ENCODE data around the gene CNDP1. TPM values are rescaled to one million over a fixed set of nuclear protein-coding genes. Genes with fewer than 3 reads are reported as not detected.

The CNDP1 gene
- polyA plus RNA-seq, 1 of the 3 experiments (the other 2 are of a cell fraction) = not detected

- Histone ChIP-seq H3K9ac (no peak overlapping the region), H3K36me3 (replicated peaks in 1 of 2; ENCODE audit: control insufficient read depth in 1 of 2, insufficient read depth in 2 of 2, low read length in 1 of 2) (peaks cover 4 to 20% of the 10 kb centered on the region in 2 experiments), H2AFZ (ENCODE audit: low read depth) (no peak overlapping the region), H3K4me3 (ENCODE audit: low read depth in 2 of 2, low read length in 1 of 2) (no peak overlapping the region), H3K9me2 (no peaks in the 10 kb centered on the region), H4K20me1 (ENCODE audit: insufficient read depth) (no peaks in the 10 kb centered on the region), H3K27ac (ENCODE audit: low read depth in 2 of 2, low read length in 1 of 2) (no peak overlapping the region), H3K27me3 (ENCODE audit: insufficient read depth) (0 out of 2 replicates have a peak, but pooled peaks cover 6% of the 10 kb centered on the region), H3F3A (replicated peaks; ENCODE audit: insufficient read depth) (no peaks in the 10 kb centered on the region), H3K4me2 (no peak overlapping the region), H3K79me2 (ENCODE audit: insufficient read depth) (no peaks in the 10 kb centered on the region), H3K4me1 (ENCODE audit: control insufficient read depth in 1 of 2, insufficient read depth in 2 of 2, low read depth in 1 of 2, low read length in 1 of 2) (no peaks in the 10 kb centered on the region), H3K9me3 (no peaks in the 10 kb centered on the region)
- TF ChIP-seq RXRA (IDR thresholded peaks at IDR 0.05; ENCODE audit: borderline replicate concordance, low read depth) (no peak), SIN3A (IDR thresholded peaks at IDR 0.05; ENCODE audit: borderline replicate concordance, low read depth, low read length) (no peak), FOSL2 (IDR thresholded peaks at IDR 0.05; ENCODE audit: borderline replicate concordance, low read depth) (no peak), NRF1 (IDR thresholded peaks at IDR 0.05; ENCODE audit: low read depth, low read length) (no peak), MXI1 (IDR thresholded peaks at IDR 0.05; ENCODE audit: low read depth, low read length) (no peak), FOXM1 (IDR thresholded peaks at IDR 0.05; ENCODE audit: low read depth) (no peak), YY1 (IDR thresholded peaks at IDR 0.05; ENCODE audit: low read depth) (no peak), FOXJ3 (CRISPR knock-in tag; IDR thresholded peaks at IDR 0.05) (no peak), CHD2 (IDR thresholded peaks at IDR 0.05; ENCODE audit: low read length, partially characterized antibody) (no peak), REST (IDR thresholded peaks at IDR 0.05; ENCODE audit: low read depth, low read length) (no peak), ELF1 (IDR thresholded peaks at IDR 0.05) (no peak), IRF3 (IDR thresholded peaks at IDR 0.05; ENCODE audit: low read depth, low read length) (no peak)
- WGBS (ENCODE audit: low lambda C conversion rate) = 90% methylated on average over 20 of the region's 23 CpGs
- CTCF ChIA-PET = interaction anchor here (1.0 to 1.4 kb wide), 2 partner anchors 29 to 170 kb away, joined by 3 read pairs; no protein-coding TSS in a partner anchor
- DNase-seq = no peak
- POLR2A ChIA-PET = no interaction called here
These were observed 11.4 kb upstream of the CNDP1 start for GRCh38 chr18:74522635-74523548.
